Measurements from ENCODE around the gene SLIT3.

GRCh38 chr5:169116961-169117461, 183.9 kb downstream of the SLIT3 start:
- TF ChIP-seq EZH2 (IDR thresholded peaks at IDR 0.05): no peak
- no peak for TF ChIP-seq POLR2AphosphoS5 (IDR thresholded peaks at IDR 0.05; ENCODE audit: borderline replicate concordance, low read depth, low read length)

All from SK-N-MC (cell line).